ENCODE results near the gene KIAA1191.

DNA sequence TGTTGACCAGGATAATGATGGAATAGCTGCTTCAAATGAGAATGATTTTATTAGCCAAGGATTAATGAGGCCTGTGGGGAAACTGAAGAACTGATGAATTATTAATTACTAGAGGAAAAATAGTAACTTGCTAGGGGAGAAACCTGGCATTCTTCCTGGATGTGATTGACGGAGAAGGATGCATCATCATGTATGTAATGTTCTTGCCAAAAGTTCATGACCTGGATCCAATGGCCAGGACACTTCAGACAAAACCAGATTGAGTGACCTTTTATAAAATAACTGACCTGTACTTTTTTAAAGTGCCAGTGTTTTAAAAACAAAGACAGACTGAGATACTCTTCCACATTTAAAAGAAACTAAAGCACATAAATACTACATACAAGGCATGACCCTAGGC lies 23.7 kb downstream of the KIAA1191 start:
- no peak for TF ChIP-seq POLR2A (IDR thresholded peaks at IDR 0.05; ENCODE audit: low read depth, low read length)
- TF ChIP-seq, protein P1, sequence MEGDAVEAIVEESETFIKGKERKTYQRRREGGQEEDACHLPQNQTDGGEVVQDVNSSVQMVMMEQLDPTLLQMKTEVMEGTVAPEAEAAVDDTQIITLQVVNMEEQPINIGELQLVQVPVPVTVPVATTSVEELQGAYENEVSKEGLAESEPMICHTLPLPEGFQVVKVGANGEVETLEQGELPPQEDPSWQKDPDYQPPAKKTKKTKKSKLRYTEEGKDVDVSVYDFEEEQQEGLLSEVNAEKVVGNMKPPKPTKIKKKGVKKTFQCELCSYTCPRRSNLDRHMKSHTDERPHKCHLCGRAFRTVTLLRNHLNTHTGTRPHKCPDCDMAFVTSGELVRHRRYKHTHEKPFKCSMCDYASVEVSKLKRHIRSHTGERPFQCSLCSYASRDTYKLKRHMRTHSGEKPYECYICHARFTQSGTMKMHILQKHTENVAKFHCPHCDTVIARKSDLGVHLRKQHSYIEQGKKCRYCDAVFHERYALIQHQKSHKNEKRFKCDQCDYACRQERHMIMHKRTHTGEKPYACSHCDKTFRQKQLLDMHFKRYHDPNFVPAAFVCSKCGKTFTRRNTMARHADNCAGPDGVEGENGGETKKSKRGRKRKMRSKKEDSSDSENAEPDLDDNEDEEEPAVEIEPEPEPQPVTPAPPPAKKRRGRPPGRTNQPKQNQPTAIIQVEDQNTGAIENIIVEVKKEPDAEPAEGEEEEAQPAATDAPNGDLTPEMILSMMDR (conservative IDR thresholded peaks at IDR 0.05; ENCODE audit: low read depth, low read length), result no peak
- no peak for TF ChIP-seq SMC3 (IDR thresholded peaks at IDR 0.05; ENCODE audit: low read depth, low read length)
- TF ChIP-seq, protein P2, sequence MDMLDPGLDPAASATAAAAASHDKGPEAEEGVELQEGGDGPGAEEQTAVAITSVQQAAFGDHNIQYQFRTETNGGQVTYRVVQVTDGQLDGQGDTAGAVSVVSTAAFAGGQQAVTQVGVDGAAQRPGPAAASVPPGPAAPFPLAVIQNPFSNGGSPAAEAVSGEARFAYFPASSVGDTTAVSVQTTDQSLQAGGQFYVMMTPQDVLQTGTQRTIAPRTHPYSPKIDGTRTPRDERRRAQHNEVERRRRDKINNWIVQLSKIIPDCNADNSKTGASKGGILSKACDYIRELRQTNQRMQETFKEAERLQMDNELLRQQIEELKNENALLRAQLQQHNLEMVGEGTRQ (IDR thresholded peaks at IDR 0.05; ENCODE audit: low read depth, low read length), result no peak
- TF ChIP-seq, protein P3, sequence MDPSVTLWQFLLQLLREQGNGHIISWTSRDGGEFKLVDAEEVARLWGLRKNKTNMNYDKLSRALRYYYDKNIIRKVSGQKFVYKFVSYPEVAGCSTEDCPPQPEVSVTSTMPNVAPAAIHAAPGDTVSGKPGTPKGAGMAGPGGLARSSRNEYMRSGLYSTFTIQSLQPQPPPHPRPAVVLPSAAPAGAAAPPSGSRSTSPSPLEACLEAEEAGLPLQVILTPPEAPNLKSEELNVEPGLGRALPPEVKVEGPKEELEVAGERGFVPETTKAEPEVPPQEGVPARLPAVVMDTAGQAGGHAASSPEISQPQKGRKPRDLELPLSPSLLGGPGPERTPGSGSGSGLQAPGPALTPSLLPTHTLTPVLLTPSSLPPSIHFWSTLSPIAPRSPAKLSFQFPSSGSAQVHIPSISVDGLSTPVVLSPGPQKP (IDR thresholded peaks at IDR 0.05; ENCODE audit: borderline replicate concordance, low read depth, low read length), result no peak
- no peak for TF ChIP-seq RFX5 (IDR thresholded peaks at IDR 0.05; ENCODE audit: low read depth, low read length)
- no peak for TF ChIP-seq RCOR1 (IDR thresholded peaks at IDR 0.05; ENCODE audit: insufficient replicate concordance, low read length)
- no peak for TF ChIP-seq MAFK (IDR thresholded peaks at IDR 0.05; ENCODE audit: low read depth, low read length)
- no peak for TF ChIP-seq BHLHE40 (IDR thresholded peaks at IDR 0.05; ENCODE audit: low read depth, low read length)
- no peak for TF ChIP-seq FOS (IDR thresholded peaks at IDR 0.05; ENCODE audit: low read depth, low read length)
- no peak for TF ChIP-seq MXI1 (IDR thresholded peaks at IDR 0.05; ENCODE audit: borderline replicate concordance, low read depth, low read length)
- TF ChIP-seq RAD21 (IDR thresholded peaks at IDR 0.05; ENCODE audit: low read length), result no peak

Data from IMR-90 (cell line).